ENCODE results near the gene HMGXB4. TPM values are rescaled to one million over a fixed set of nuclear protein-coding genes. Genes with fewer than 3 reads are reported as not detected.

Gene HMGXB4
- total RNA-seq, 1 donor = 22.5 TPM

DNA sequence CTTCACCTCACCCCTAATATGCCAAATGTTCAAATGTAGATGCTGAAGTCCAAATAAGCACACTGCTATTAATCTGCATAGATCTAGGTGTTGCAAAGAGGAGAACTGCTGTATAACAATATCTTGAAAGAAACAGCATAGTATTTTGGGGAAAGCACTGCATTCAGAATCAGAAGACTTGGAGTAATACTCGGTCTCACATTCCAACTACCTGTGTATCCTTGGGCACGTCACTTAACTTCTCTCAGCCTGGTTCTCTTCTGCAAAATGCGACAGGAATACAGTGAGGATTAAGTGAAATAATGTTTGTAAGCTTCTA is 332 bp upstream of the HMGXB4 start:
- peak overlapping the region; percentile 87 for H3K4me3 ChIP-seq (ENCODE audit: low read depth, low read length)
- no peak for DNase-seq (ENCODE audit: low read depth)
- no peak for TF ChIP-seq CTCF (IDR thresholded peaks at IDR 0.05; ENCODE audit: insufficient read depth, low read depth, low read length)

GRCh38 chr22:35258191-35258988 is 1.1 kb downstream of the HMGXB4 start:
- no peak for TF ChIP-seq CTCF (IDR thresholded peaks at IDR 0.05; ENCODE audit: insufficient read depth, low read depth, low read length)
- DNase-seq (ENCODE audit: low read depth) = peak; percentile 33
- peak overlapping the region; percentile 87 for H3K4me3 ChIP-seq (ENCODE audit: low read depth, low read length)

DNA sequence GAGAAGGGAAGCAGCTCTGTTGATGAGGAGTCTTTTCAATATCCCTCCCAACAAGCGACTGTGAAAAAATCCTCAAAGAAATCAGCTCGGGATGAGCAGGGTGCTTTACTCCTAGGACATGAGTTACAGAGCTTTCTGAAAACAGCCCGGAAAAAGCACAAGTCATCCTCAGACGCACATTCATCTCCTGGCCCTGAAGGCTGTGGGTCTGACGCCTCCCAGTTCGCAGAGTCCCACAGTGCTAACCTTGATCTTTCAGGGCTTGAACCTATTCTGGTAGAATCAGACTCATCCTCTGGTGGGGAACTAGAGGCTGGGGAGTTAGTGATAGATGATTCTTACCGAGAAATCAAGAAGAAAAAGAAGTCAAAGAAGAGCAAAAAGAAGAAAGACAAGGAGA is 7.7 kb downstream of the HMGXB4 start:
- TF ChIP-seq CTCF (IDR thresholded peaks at IDR 0.05; ENCODE audit: insufficient read depth, low read depth, low read length) = no peak
- no peak overlapping the region for H3K4me3 ChIP-seq (ENCODE audit: low read depth, low read length)
- DNase-seq (ENCODE audit: low read depth) = no peak

- H3K4me3 ChIP-seq (ENCODE audit: low read depth, low read length) = no peak overlapping the region
Measured at GRCh38 chr22:35266277-35266676, 9.0 kb downstream of the HMGXB4 start.

GRCh38 chr22:35269630-35270029 is 12.3 kb downstream of the HMGXB4 start:
- no peak overlapping the region for H3K4me3 ChIP-seq (ENCODE audit: low read depth, low read length)
- TF ChIP-seq CTCF (IDR thresholded peaks at IDR 0.05; ENCODE audit: insufficient read depth, low read depth, low read length) = no peak
- DNase-seq (ENCODE audit: low read depth) = no peak

More at GRCh38 chr22:35266277-35266676, 9.0 kb downstream of the HMGXB4 start:
- TF ChIP-seq CTCF (IDR thresholded peaks at IDR 0.05; ENCODE audit: insufficient read depth, low read depth, low read length) = no peak
- DNase-seq (ENCODE audit: low read depth) = no peak

- no peak overlapping the region for H3K4me3 ChIP-seq (ENCODE audit: low read depth, low read length)
- no peak for DNase-seq (ENCODE audit: low read depth)
- no peak for TF ChIP-seq CTCF (IDR thresholded peaks at IDR 0.05; ENCODE audit: insufficient read depth, low read depth, low read length)
Measured at GRCh38 chr22:35274154-35274871, 17.0 kb downstream of the HMGXB4 start.
